A673 (cell line): ENCODE data around the gene COL4A6. TPM values are rescaled to one million over a fixed set of nuclear protein-coding genes. Genes with fewer than 3 reads are reported as not detected.

ENCODE experiments used
- BruUV-seq: library from RNA; stranded (reverse); fragments of 400-500 nt; replicated peaks from 2 replicates; lab custom pipeline; 2021; lab: Mats Ljungman, UMichigan
- CTCF ChIA-PET: fragments of 300-600 bp; sonication (Branson Sonifier 250); formaldehyde crosslinking; loops from one replicate; lab custom pipeline; 2022; ENCODE audit warnings: antibody characterized with exemption; lab: Charles Lee
- POLR2A ChIA-PET: fragments of 300-600 bp; sonication (Branson Sonifier 250); formaldehyde crosslinking; loops from one replicate; lab custom pipeline; 2022; ENCODE audit warnings: antibody characterized with exemption; ENCODE audit not compliant: low non-redundant PET; lab: Charles Lee
- DNase-seq: peaks from one replicate; pipeline ENCODE4 v3.0.0-alpha.2; 2015; ENCODE audit warnings: low spot score
- H3K27ac ChIP-seq: fragments of 200-600 bp; sonication (generic); 2 replicates; pipeline ENCODE4 v1.5.1; 2016; ENCODE audit warnings: mixed run types, low read depth, mild to moderate bottlenecking, mixed read lengths, antibody characterized with exemption, low read length; ENCODE audit not compliant: poor library complexity, severe bottlenecking
- H3K27me3 ChIP-seq: fragments of 200-600 bp; sonication (generic); replicated peaks from 2 replicates; pipeline ENCODE4 v1.6.1; 2017; ENCODE audit warnings: mixed run types, low read depth, mild to moderate bottlenecking, mixed read lengths, antibody characterized with exemption, low read length; ENCODE audit not compliant: insufficient read depth, poor library complexity
- H3K36me3 ChIP-seq: fragments of 200-600 bp; sonication (generic); 2 replicates; pipeline ENCODE4 v1.6.1; 2016; ENCODE audit warnings: mixed run types, mild to moderate bottlenecking, mixed read lengths, antibody characterized with exemption, low read length; ENCODE audit not compliant: insufficient read depth, poor library complexity, severe bottlenecking
- H3K4me1 ChIP-seq: fragments of 200-600 bp; sonication (generic); 2 replicates; pipeline ENCODE4 v1.6.1; 2017; ENCODE audit warnings: mixed run types, mild to moderate bottlenecking, mixed read lengths, antibody characterized with exemption, low read length; ENCODE audit not compliant: insufficient read depth, poor library complexity, severe bottlenecking
- H3K4me3 ChIP-seq: fragments of 200-600 bp; sonication (generic); 2 replicates; pipeline ENCODE4 v1.5.1; 2016; ENCODE audit warnings: low read depth, mixed run types, mild to moderate bottlenecking, mixed read lengths, low read length; ENCODE audit not compliant: poor library complexity, severe bottlenecking
- H3K9me3 ChIP-seq: fragments of 200-600 bp; sonication (generic); 2 replicates; pipeline ENCODE4 v1.6.1; 2016; ENCODE audit warnings: mixed run types, low read depth, mild to moderate bottlenecking, mixed read lengths, antibody characterized with exemption, low read length; ENCODE audit not compliant: poor library complexity, severe bottlenecking
- EZH2 ChIP-seq: fragments of 200-600 bp; sonication (generic); IDR thresholded peaks from 2 replicates; pipeline ENCODE4 v1.6.1; 2017; ENCODE audit warnings: borderline replicate concordance, low read depth, mild to moderate bottlenecking, mixed read lengths, antibody characterized with exemption, low read length; ENCODE audit not compliant: poor library complexity, severe bottlenecking
- intact Hi-C: fragments of 100-400 bp; cut with micrococcal nuclease; formaldehyde crosslinking; loops from one replicate; pipeline ENCODE4 v1.10.0; 2022; ENCODE audit not compliant: unreplicated experiment
- total RNA-seq: library from RNA; stranded (reverse); gene quantifications from 2 replicates; pipeline ENCODE4 v1.2.3, GENCODE V29; 2021
- TF ChIP-seq, protein P1 (sequence below): fragments of 300-800, 200-600 bp; sonication (generic); conservative IDR thresholded peaks from 2 replicates; pipeline ENCODE4 v1.5.1; 2017; ENCODE audit warnings: low read depth, mild to moderate bottlenecking, antibody characterized with exemption, low read length, moderate library complexity, mixed read lengths

The COL4A6 gene
- total RNA-seq, 1 experiment from 2014 or later = not detected

- H3K9me3 ChIP-seq = no peaks in the 10 kb centered on the region
- CTCF ChIA-PET = no interaction called here
- POLR2A ChIA-PET = no interaction called here
- no peaks in the 10 kb centered on the region for H3K27me3 ChIP-seq
- TF ChIP-seq EZH2 = no peak
- TF ChIP-seq, protein P1, sequence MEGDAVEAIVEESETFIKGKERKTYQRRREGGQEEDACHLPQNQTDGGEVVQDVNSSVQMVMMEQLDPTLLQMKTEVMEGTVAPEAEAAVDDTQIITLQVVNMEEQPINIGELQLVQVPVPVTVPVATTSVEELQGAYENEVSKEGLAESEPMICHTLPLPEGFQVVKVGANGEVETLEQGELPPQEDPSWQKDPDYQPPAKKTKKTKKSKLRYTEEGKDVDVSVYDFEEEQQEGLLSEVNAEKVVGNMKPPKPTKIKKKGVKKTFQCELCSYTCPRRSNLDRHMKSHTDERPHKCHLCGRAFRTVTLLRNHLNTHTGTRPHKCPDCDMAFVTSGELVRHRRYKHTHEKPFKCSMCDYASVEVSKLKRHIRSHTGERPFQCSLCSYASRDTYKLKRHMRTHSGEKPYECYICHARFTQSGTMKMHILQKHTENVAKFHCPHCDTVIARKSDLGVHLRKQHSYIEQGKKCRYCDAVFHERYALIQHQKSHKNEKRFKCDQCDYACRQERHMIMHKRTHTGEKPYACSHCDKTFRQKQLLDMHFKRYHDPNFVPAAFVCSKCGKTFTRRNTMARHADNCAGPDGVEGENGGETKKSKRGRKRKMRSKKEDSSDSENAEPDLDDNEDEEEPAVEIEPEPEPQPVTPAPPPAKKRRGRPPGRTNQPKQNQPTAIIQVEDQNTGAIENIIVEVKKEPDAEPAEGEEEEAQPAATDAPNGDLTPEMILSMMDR = no peak
- H3K27ac ChIP-seq = no peak overlapping the region
- no peaks in the 10 kb centered on the region for H3K4me1 ChIP-seq
- H3K36me3 ChIP-seq = no peaks in the 10 kb centered on the region
- no peak for DNase-seq
- intact Hi-C loops = no loop called here
- H3K4me3 ChIP-seq = no peak overlapping the region
- BruUV-seq = no TSS peak
Observed at GRCh38 chrX:108216919-108217571, 221.2 kb downstream of the COL4A6 start.

DNA sequence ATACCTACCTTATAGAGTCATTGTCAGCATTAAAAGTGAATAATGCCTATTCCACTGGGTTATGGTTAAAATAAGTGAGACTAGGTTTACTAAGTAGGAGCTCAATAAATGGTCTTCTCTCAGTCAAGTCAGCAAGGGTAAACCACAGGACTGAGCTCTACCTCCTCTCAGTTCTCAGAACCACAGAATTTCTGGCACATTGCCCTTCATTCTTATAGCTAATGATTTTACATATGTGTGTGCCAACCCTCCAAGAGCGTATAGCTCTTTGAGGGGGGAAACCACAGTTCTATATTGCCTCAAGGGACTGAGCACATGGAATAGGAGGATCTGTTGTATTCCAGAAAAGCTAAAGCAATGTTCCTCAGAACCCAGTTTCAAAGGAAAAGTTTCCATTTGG, 221.8 kb downstream of the COL4A6 start:
- DNase-seq = no peak
- Histone ChIP-seq H3K27me3 (no peaks in the 10 kb centered on the region), H3K4me3 (no peak overlapping the region), H3K4me1 (no peaks in the 10 kb centered on the region), H3K36me3 (no peaks in the 10 kb centered on the region), H3K27ac (no peak overlapping the region), H3K9me3 (no peaks in the 10 kb centered on the region)
- no TSS peak for BruUV-seq
- intact Hi-C loops = no loop called here
- ChIA-PET POLR2A (no interaction called here), CTCF (no interaction called here)
- TF ChIP-seq EZH2 = no peak
- TF ChIP-seq, protein P1 = no peak

- DNase-seq = no peak
- Histone ChIP-seq H3K4me1 (no peaks in the 10 kb centered on the region), H3K27ac (no peak overlapping the region), H3K4me3 (no peak overlapping the region), H3K36me3 (no peaks in the 10 kb centered on the region), H3K27me3 (no peaks in the 10 kb centered on the region), H3K9me3 (no peaks in the 10 kb centered on the region)
- no TSS peak for BruUV-seq
- CTCF ChIA-PET = no interaction called here
- TF ChIP-seq, protein P1 = no peak
- TF ChIP-seq EZH2 = no peak
- POLR2A ChIA-PET = no interaction called here
- intact Hi-C loops = no loop called here
Observed at GRCh38 chrX:108211301-108211700, 226.9 kb downstream of the COL4A6 start.
